Kidney (tissue), 14 donors: ENCODE measurements around the gene RXRG. TPM values are rescaled to one million over a fixed set of nuclear protein-coding genes. Genes with fewer than 3 reads are reported as not detected.

Experiments
- DNase-seq, 5 donors: peaks; one replicate each; pipeline ENCODE4 v3.0.0-alpha.2; 2013 to 2020
- FAIRE-seq: peaks from 2 replicates; lab custom pipeline; 2012; peaks lifted over from hg19 to GRCh38; lab: Jason Lieb, UNC
- H3K27ac ChIP-seq, 2 donors: one replicate each; pipeline ENCODE4 v1.7.0; 2013; ENCODE audit warnings: low read depth in 2 of 2, low read length in 2 of 2, inconsistent platforms in 1 of 2
- H3K27me3 ChIP-seq: one replicate; pipeline ENCODE4 v1.7.1; 2013; ENCODE audit warnings: low read length, inconsistent platforms; ENCODE audit not compliant: control insufficient read depth, insufficient read depth
- H3K36me3 ChIP-seq, 3 donors: one replicate each; pipeline versions ENCODE4 v1.7.0 to v1.7.1; 2013; ENCODE audit warnings: low read length in 3 of 3, control low read depth in 1 of 3, inconsistent platforms in 1 of 3; ENCODE audit not compliant: insufficient read depth in 3 of 3, control insufficient read depth in 2 of 3
- H3K4me1 ChIP-seq, 3 donors: one replicate each; pipeline versions ENCODE4 v1.7.0 to v1.7.1; 2013; ENCODE audit warnings: low read length in 3 of 3, inconsistent platforms in 1 of 3, low read depth in 1 of 3; ENCODE audit not compliant: control insufficient read depth in 2 of 3, insufficient read depth in 2 of 3
- H3K4me3 ChIP-seq, 3 donors: one replicate each; pipeline versions ENCODE4 v1.7.0 to v1.8.1; 2013; ENCODE audit warnings: low read length in 3 of 3, control low read depth in 1 of 3, inconsistent platforms in 1 of 3
- H3K9ac ChIP-seq, 3 donors: one replicate each; pipeline versions ENCODE4 v1.7.0 to v1.7.1; 2013; ENCODE audit warnings: low read length in 3 of 3, control low read depth in 1 of 3, inconsistent platforms in 1 of 3
- H3K9me3 ChIP-seq, 3 donors: one replicate each; pipeline versions ENCODE4 v1.7.0 to v1.7.1; 2013; ENCODE audit warnings: low read length in 3 of 3, control low read depth in 1 of 3, inconsistent platforms in 1 of 3; ENCODE audit not compliant: control insufficient read depth in 2 of 3, insufficient read depth in 1 of 3
- CTCF ChIP-seq: IDR thresholded peaks from 3 replicates; pipeline ENCODE4 v1.5.1; 2012; ENCODE audit warnings: mild to moderate bottlenecking, moderate library complexity, borderline replicate concordance; ENCODE audit not compliant: insufficient read depth; ENCODE audit errors: extremely low read depth
- intact Hi-C: fragments of 100-400 bp; cut with DNase I; formaldehyde crosslinking; loops from one replicate; pipeline ENCODE4 v1.11.1; 2022
- polyA plus RNA-seq: library from polyadenylated mRNA; stranded (reverse); fragments of 350-450 nt; fragmentation: Illumina TruSeq; extraction: RNeasy Lipid Tissue Mini Kit (QIAGEN cat#74804); gene quantifications from one replicate; pipeline ENCODE4 v1.2.3, GENCODE V29; 2014; ENCODE audit warnings: low read depth, low replicate concordance; ENCODE audit not compliant: insufficient read depth
- total RNA-seq: library from RNA; stranded (reverse); fragmentation: NEBNext Ultra II Directional; extraction: Animal tissue kit (Norgen Biotek cat#: 25700); gene quantifications from one replicate; pipeline ENCODE4 v1.2.1, GENCODE V29; 2021
- donor health status: control.
- donor health status: control.
- donor health status: control.
- donor health status: control.
- donor health status: control.
- donor health status: DM: yes; HTN: yes; CAD: no.
- donor health status: Normal renal cell carcinoma (clear cell type).

Gene RXRG
- total and polyA plus RNA-seq, 2 donors from 2014 or later = 0.39 to 0.44 TPM

GRCh38 chr1:165408518-165408917 lies 36.4 kb downstream of the RXRG start:
- Histone ChIP-seq H3K9ac (no peak overlapping the region), H3K27ac (no peak overlapping the region), H3K36me3 (no peaks in the 10 kb centered on the region), H3K4me3 (no peak overlapping the region), H3K4me1 (no peaks in the 10 kb centered on the region), H3K27me3 (no peaks in the 10 kb centered on the region), H3K9me3 (no peaks in the 10 kb centered on the region)
- DNase-seq (peak in 1 of 5 donors; percentile 37), FAIRE-seq (no peak)
- intact Hi-C loops = no loop called here
- TF ChIP-seq CTCF = peak; percentile 23

- Histone ChIP-seq H3K9me3 (no peaks in the 10 kb centered on the region), H3K36me3 (no peaks in the 10 kb centered on the region), H3K27ac (no peak overlapping the region), H3K9ac (no peak overlapping the region), H3K4me3 (no peak overlapping the region), H3K27me3 (no peaks in the 10 kb centered on the region), H3K4me1 (no peaks in the 10 kb centered on the region)
- intact Hi-C loops = no loop called here
- DNase-seq (no peak), FAIRE-seq (no peak)
- no peak for TF ChIP-seq CTCF
These were observed 37.5 kb downstream of the RXRG start for GRCh38 chr1:165407398-165407797.

- DNase-seq (peak in 3 of 5 donors; percentile 38 to 57 (median 38)), FAIRE-seq (no peak)
- H3K27ac ChIP-seq = no peak overlapping the region
- no peaks in the 10 kb centered on the region for H3K36me3 ChIP-seq
- no peaks in the 10 kb centered on the region for H3K4me1 ChIP-seq
- no peaks in the 10 kb centered on the region for H3K9me3 ChIP-seq
- H3K4me3 ChIP-seq = no peak overlapping the region
- no peak overlapping the region for H3K9ac ChIP-seq
- H3K27me3 ChIP-seq = no peaks in the 10 kb centered on the region
- TF ChIP-seq CTCF = peak; percentile 59
- intact Hi-C loops = no loop called here
These were observed 41.0 kb downstream of the RXRG start for GRCh38 chr1:165403835-165404482.

GRCh38 chr1:165402517-165403111 lies 42.3 kb downstream of the RXRG start:
- no peak for TF ChIP-seq CTCF
- H3K27ac ChIP-seq = no peak overlapping the region
- H3K4me1 ChIP-seq = no peaks in the 10 kb centered on the region
- no peaks in the 10 kb centered on the region for H3K27me3 ChIP-seq
- no peak for FAIRE-seq
- no peaks in the 10 kb centered on the region for H3K9me3 ChIP-seq
- H3K9ac ChIP-seq = no peak overlapping the region
- H3K4me3 ChIP-seq = no peak overlapping the region
- no peak for DNase-seq
- intact Hi-C loops = no loop called here
- H3K36me3 ChIP-seq = no peaks in the 10 kb centered on the region
